K562 (cell line): ENCODE data around the gene EPS8L1. TPM values are rescaled to one million over a fixed set of nuclear protein-coding genes. Genes with fewer than 3 reads are reported as not detected.

ENCODE experiments used
- CHD1 ChIP-seq: fragments of 200-600 bp; sonication (generic); IDR thresholded peaks from one replicate; pipeline ENCODE4 v1.6.1; 2012; ENCODE audit warnings: mild to moderate bottlenecking, moderate library complexity, low read length, inconsistent platforms
- ERF ChIP-seq: fragments of 450-650 bp; formaldehyde crosslinking; IDR thresholded peaks from 2 replicates; pipeline ENCODE4 v1.4.0; 2020; ENCODE audit warnings: mild to moderate bottlenecking, mixed read lengths
- ESRRA ChIP-seq: fragments of 450-650 bp; IDR thresholded peaks from 2 replicates; pipeline ENCODE4 v1.6.1; 2014; ENCODE audit warnings: low read depth, mild to moderate bottlenecking, moderate library complexity, borderline replicate concordance
- ETV6 ChIP-seq, 3 experiments: fragments of 150-350 bp in 1 of 3; sonication (generic) in 1 of 3; formaldehyde crosslinking in 1 of 3; IDR thresholded peaks; 2 replicates each; pipeline versions ENCODE4 v1.6.1 to v1.8.0; 2014 to 2022; ENCODE audit warnings: borderline replicate concordance in 2 of 3, low read depth in 2 of 3, antibody characterized with exemption in 1 of 3, low read length in 1 of 3, mild to moderate bottlenecking in 1 of 3, missing genetic modification reagents in 1 of 3
- GABPA ChIP-seq: fragments of 200-800 bp; sonication (Bioruptor generic); conservative IDR thresholded peaks from 2 replicates; pipeline ENCODE4 v1.6.1; 2016; ENCODE audit warnings: low read depth, missing genetic modification characterization, missing compliant biosample characterization
- HMGN3 ChIP-seq: IDR thresholded peaks from 2 replicates; pipeline ENCODE4 v1.6.1; 2011; ENCODE audit warnings: borderline replicate concordance, low read depth, mild to moderate bottlenecking, mixed read lengths, low read length; ENCODE audit not compliant: insufficient read length; ENCODE audit errors: extremely low read depth
- NFYB ChIP-seq: IDR thresholded peaks from 2 replicates; pipeline ENCODE4 v1.6.1; 2011; ENCODE audit warnings: mild to moderate bottlenecking, moderate library complexity; ENCODE audit not compliant: insufficient read length; ENCODE audit errors: extremely low read depth
- NRF1 ChIP-seq, 2 experiments: fragments of 450-650 bp; IDR thresholded peaks in 1 of 2; conservative IDR thresholded peaks in 1 of 2; 2 replicates each; pipeline ENCODE4 v1.6.1; 2014; ENCODE audit warnings: mild to moderate bottlenecking in 2 of 2
- RBFOX2 ChIP-seq: fragments of 200-400 bp; formaldehyde crosslinking; IDR thresholded peaks from 2 replicates; pipeline ENCODE4 v1.6.1; 2017; ENCODE audit warnings: low read depth, mild to moderate bottlenecking, low read length, moderate library complexity
- SMAD3 ChIP-seq: fragments of 450-650 bp; formaldehyde crosslinking; conservative IDR thresholded peaks from 2 replicates; pipeline ENCODE4 v1.4.0; 2020; ENCODE audit warnings: mild to moderate bottlenecking
- ZBTB49 ChIP-seq: sonication (generic); formaldehyde crosslinking; IDR thresholded peaks from 2 replicates; pipeline ENCODE4 v1.8.0; 2022; ENCODE audit warnings: missing genetic modification reagents, mild to moderate bottlenecking, borderline replicate concordance
- ZNF354B ChIP-seq: fragments of 250-450 bp; sonication (Bioruptor Pico); IDR thresholded peaks from 2 replicates; pipeline ENCODE4 v1.4.0; 2020
- polyA plus RNA-seq, 8 experiments: library from polyadenylated mRNA; depleted of rRNA in 4 of 8; stranded (reverse) in 5 of 8; unstranded in 3 of 8; fragments of >200 nt; fragmentation: Nextera tagmentation in 2 of 8; fragmentation: Illumina TruSeq in 1 of 8; extraction: Ambion mirVana in 2 of 8; extraction: Trizol in 1 of 8; gene quantifications; 2 replicates each; pipeline versions ENCODE4 v1.2.1 to v1.2.3, GENCODE V29; 2011 to 2014; ENCODE audit warnings: inconsistent platforms in 1 of 8, missing spikeins in 1 of 8
- total RNA-seq, 7 experiments: library from RNA; depleted of rRNA in 6 of 7; stranded (reverse); fragments of >200 nt in 6 of 7; fragmentation: Illumina TruSeq in 2 of 7; extraction: Trizol in 2 of 7; gene quantifications; 2 replicates each; pipeline versions ENCODE4 v1.2.1 to v1.2.3, GENCODE V29; 2011 to 2021; ENCODE audit warnings: low replicate concordance in 1 of 7
- TF ChIP-seq, protein P1 (sequence below), 2 experiments: fragments of 450-650 bp in 1 of 2; sonication (generic) in 1 of 2; formaldehyde crosslinking in 1 of 2; IDR thresholded peaks; 2 replicates each; pipeline versions ENCODE4 v1.7.1 to v1.9.0; 2016 to 2022; ENCODE audit warnings: inconsistent platforms in 1 of 2, mild to moderate bottlenecking in 1 of 2, missing genetic modification reagents in 1 of 2

Gene EPS8L1
- total and polyA plus RNA-seq, 9 of the 15 experiments (the other 6 are each of a cell fraction or from before 2014, with no cell fraction given), result 0.35 to 22.1 (median 11.9) TPM

DNA sequence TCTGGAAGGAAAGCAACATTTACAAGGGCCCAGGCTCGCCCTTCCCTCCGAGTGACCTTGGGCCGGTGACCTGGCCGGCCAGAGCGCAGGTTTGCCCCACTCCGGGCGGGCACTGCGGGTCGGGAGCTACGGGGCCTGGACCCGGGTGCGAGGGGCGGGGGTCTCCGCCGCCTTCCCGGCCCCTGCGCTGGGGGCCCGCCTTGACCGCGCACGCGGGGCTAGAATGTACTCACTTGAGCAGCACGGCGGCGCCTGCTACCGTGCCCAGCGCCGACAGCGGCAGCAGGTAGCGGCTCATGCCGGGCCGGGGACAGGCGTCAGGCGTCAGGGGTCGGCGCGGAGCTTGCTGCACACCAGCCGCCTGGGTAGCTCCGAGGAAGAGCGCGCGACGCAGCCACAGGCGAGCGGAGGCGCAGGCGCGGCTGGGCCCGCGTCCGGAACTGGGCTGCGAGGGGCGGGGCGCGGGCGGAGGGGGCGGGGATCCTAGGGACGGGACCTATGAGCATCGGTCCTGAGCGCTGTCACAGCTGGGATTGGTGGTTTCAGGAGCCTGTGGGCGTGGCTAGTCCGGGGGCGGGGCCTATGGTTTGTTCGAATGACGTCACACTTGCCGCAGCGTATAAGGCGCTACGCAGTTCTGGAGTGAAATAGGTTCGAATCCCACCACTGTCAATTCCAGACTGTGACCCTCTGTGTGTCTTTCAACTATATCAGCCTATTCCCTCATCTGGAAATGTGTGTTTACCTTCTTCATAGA is 12.8 kb upstream of the EPS8L1 start, which contains the start of gene RDH13 (continued):
- TF ChIP-seq, protein P1, sequence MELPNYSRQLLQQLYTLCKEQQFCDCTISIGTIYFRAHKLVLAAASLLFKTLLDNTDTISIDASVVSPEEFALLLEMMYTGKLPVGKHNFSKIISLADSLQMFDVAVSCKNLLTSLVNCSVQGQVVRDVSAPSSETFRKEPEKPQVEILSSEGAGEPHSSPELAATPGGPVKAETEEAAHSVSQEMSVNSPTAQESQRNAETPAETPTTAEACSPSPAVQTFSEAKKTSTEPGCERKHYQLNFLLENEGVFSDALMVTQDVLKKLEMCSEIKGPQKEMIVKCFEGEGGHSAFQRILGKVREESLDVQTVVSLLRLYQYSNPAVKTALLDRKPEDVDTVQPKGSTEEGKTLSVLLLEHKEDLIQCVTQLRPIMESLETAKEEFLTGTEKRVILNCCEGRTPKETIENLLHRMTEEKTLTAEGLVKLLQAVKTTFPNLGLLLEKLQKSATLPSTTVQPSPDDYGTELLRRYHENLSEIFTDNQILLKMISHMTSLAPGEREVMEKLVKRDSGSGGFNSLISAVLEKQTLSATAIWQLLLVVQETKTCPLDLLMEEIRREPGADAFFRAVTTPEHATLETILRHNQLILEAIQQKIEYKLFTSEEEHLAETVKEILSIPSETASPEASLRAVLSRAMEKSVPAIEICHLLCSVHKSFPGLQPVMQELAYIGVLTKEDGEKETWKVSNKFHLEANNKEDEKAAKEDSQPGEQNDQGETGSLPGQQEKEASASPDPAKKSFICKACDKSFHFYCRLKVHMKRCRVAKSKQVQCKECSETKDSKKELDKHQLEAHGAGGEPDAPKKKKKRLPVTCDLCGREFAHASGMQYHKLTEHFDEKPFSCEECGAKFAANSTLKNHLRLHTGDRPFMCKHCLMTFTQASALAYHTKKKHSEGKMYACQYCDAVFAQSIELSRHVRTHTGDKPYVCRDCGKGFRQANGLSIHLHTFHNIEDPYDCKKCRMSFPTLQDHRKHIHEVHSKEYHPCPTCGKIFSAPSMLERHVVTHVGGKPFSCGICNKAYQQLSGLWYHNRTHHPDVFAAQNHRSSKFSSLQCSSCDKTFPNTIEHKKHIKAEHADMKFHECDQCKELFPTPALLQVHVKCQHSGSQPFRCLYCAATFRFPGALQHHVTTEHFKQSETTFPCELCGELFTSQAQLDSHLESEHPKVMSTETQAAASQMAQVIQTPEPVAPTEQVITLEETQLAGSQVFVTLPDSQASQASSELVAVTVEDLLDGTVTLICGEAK (IDR thresholded peaks at IDR 0.05), result peak; percentile 25; the same call in 1 of the 2 replicates
- TF ChIP-seq, protein P1 (CRISPR knock-in tag; IDR thresholded peaks at IDR 0.05), result no peak
- TF ChIP-seq NFYB (peak; percentile 75), ERF (CRISPR knock-in tag) (0 out of 2 replicates have a peak, but pooled peaks have one; percentile 69), NRF1 (conservative IDR thresholded peaks at IDR 0.05 in 1 of 2, IDR thresholded peaks at IDR 0.05 in 1 of 2) (peak; percentile 93), ZBTB49 (CRISPR knock-in tag) (peak; percentile 50; the same call in 1 of the 2 replicates), RBFOX2 (peak; percentile 86), HMGN3 (peak; percentile 68), ESRRA (peak; percentile 94), SMAD3 (CRISPR knock-in tag) (0 out of 2 replicates have a peak, but pooled peaks have one; percentile 34), GABPA (peak; percentile 50; the same call in 1 of the 2 replicates), ETV6 (IDR thresholded peaks at IDR 0.05; ENCODE audit: borderline replicate concordance in 1 of 2, low read depth in 2 of 2, low read length in 1 of 2) (peak in 1 of 2 experiments; percentile 29; a peak in 1 of 4 replicates), ETV6 (CRISPR knock-in tag; IDR thresholded peaks at IDR 0.05; ENCODE audit: borderline replicate concordance) (peak; percentile 85), ZNF354B (CRISPR knock-in tag) (no peak), CHD1 (peak; percentile 56)
